ENCODE data around the gene SH3GL2. TPM values are rescaled to one million over a fixed set of nuclear protein-coding genes. Genes with fewer than 3 reads are reported as not detected.

Gene SH3GL2
- total RNA-seq, 4 donors from 2014 or later: not detected

GRCh38 chr9:17833846-17834245 is 255.0 kb downstream of the SH3GL2 start:
- 91 to 94% methylated on average over 7 of the region's 7 CpGs for WGBS, 2 donors
- Histone ChIP-seq H3K4me3 (no peak overlapping the region), H3K4me1 (no peaks in the 10 kb centered on the region), H3K36me3 (no peaks in the 10 kb centered on the region), H3K27me3 (no peaks in the 10 kb centered on the region), H3K9me3 (peaks cover 0 to 6% (median 0%) of the 10 kb centered on the region in 4 donors), H3K27ac (no peak overlapping the region)
- no peak for DNase-seq (ENCODE audit: low spot score in 2 of 2)
- TF ChIP-seq CTCF (IDR thresholded peaks at IDR 0.05): no peak
- TF ChIP-seq POLR2A (IDR thresholded peaks at IDR 0.05): no peak
- TF ChIP-seq EP300 (IDR thresholded peaks at IDR 0.05): no peak

- 70 to 72% methylated on average over 4 of the region's 4 CpGs for WGBS, 2 donors
- TF ChIP-seq POLR2A (IDR thresholded peaks at IDR 0.05): no peak
- no peak for TF ChIP-seq CTCF (IDR thresholded peaks at IDR 0.05)
- TF ChIP-seq EP300 (IDR thresholded peaks at IDR 0.05): no peak
- Histone ChIP-seq H3K27ac (no peak overlapping the region), H3K4me1 (no peaks in the 10 kb centered on the region), H3K9me3 (peaks cover 0 to 6% (median 0%) of the 10 kb centered on the region in 4 donors), H3K36me3 (no peaks in the 10 kb centered on the region), H3K4me3 (no peak overlapping the region), H3K27me3 (no peaks in the 10 kb centered on the region)
- no peak for DNase-seq (ENCODE audit: low spot score in 2 of 2)
These were observed 259.1 kb downstream of the SH3GL2 start for GRCh38 chr9:17837965-17838364.

GRCh38 chr9:17839776-17840175 is 260.9 kb downstream of the SH3GL2 start:
- no peak for TF ChIP-seq CTCF (IDR thresholded peaks at IDR 0.05)
- no peak for TF ChIP-seq POLR2A (IDR thresholded peaks at IDR 0.05)
- no peak for TF ChIP-seq EP300 (IDR thresholded peaks at IDR 0.05)
- WGBS, 2 donors: 78 to 81% methylated on average over 5 of the region's 5 CpGs
- Histone ChIP-seq H3K36me3 (no peaks in the 10 kb centered on the region), H3K4me3 (no peak overlapping the region), H3K9me3 (peaks cover 0 to 9% (median 0%) of the 10 kb centered on the region in 4 donors), H3K27me3 (no peaks in the 10 kb centered on the region), H3K4me1 (no peaks in the 10 kb centered on the region), H3K27ac (no peak overlapping the region)
- DNase-seq (ENCODE audit: low spot score in 2 of 2): no peak

- no peak for DNase-seq (ENCODE audit: low spot score in 2 of 2)
- 91 to 100% methylated on average over 1 of the region's 1 CpG for WGBS, 2 donors
- no peaks in the 10 kb centered on the region for H3K27me3 ChIP-seq
- no peaks in the 10 kb centered on the region for H3K36me3 ChIP-seq
- H3K4me3 ChIP-seq: no peak overlapping the region
- TF ChIP-seq EP300 (IDR thresholded peaks at IDR 0.05): no peak
- no peak for TF ChIP-seq CTCF (IDR thresholded peaks at IDR 0.05)
- TF ChIP-seq POLR2A (IDR thresholded peaks at IDR 0.05): no peak
- peaks cover 0 to 8% (median 0%) of the 10 kb centered on the region in 4 donors for H3K4me1 ChIP-seq
- peaks cover 0 to 7% (median 0%) of the 10 kb centered on the region in 4 donors for H3K9me3 ChIP-seq
- H3K27ac ChIP-seq: no peak overlapping the region
These were observed 264.4 kb downstream of the SH3GL2 start for GRCh38 chr9:17843236-17843635.
